ENCODE results near the gene APOD.

The APOD gene

DNA sequence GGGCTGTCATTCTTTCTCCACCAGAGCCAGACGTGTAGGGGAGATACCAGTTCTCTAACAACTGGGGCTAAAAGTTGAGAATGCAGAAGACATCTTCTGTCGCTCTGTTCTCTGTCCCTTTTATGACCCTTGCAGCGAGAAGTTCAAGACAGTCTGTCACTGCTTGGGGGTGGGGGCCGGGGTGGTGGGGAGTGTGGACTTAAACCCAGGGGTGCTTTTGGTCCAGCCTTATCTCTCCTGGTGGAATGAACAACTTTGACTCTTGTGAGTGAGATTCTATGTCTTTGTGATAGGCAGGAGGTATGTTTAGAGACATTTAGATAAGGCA, 767 bp upstream of the APOD start:
- TF ChIP-seq GATA3 (IDR thresholded peaks at IDR 0.05; ENCODE audit: low read depth, low read length), result no peak
- no peak for TF ChIP-seq GATA2 (IDR thresholded peaks at IDR 0.05; ENCODE audit: low read depth, low read length)

DNA sequence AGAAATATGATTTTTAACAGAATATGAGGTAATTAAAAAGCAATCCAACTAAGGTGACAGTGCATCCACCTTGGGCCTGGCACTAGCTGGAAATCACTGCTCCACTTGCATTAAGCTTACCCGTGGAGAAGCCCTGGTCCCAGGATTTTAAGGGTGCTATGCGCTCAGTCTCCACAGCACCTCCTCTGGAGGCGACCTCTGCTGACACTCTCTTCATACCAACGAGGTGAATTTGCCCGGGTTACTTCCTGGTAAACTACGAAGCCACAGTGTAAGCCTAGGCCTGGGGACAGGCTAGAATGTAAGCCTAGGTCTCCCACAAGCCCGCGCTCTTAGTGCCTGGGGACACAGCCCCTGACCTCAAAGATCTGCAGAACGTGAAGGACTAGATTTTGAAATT, 793 bp downstream of the APOD start:
- no peak for TF ChIP-seq GATA3 (IDR thresholded peaks at IDR 0.05; ENCODE audit: low read depth, low read length)
- TF ChIP-seq GATA2 (IDR thresholded peaks at IDR 0.05; ENCODE audit: low read depth, low read length), result no peak

DNA sequence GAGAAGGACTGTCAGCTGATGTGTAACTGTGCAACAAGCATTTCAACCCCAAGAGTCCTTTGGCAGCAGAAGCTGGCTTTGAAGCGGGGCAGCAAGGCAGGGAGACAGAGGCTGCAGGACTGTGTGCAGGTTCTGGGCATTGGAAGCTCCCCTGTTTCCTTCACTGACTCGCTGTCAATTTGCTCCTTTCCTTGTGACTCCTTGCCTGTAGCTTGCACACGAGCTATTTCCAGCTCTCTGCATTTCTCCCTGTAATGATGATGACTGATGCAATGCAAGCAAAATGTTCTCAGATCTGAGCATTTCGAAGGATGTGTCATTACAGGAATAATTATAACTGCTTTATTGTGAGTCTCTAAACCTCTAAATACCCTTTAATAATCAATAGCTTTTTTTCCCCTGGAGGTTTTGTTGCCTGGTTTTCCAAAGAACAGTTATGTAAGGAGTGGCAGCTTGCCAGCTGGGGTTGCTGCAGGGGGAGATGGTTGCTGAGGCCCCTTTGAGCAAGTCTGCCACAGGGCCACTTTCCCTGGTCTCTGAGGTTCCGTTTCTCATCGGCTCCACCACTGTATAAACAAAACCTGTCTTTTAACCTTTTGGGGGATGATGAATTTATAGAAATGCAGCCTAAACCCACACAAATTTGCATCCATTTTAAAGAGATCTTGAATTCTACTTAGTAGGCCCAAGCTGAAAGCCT, 2.8 kb downstream of the APOD start:
- TF ChIP-seq GATA2 (IDR thresholded peaks at IDR 0.05; ENCODE audit: low read depth, low read length) (no peak), GATA3 (IDR thresholded peaks at IDR 0.05; ENCODE audit: low read depth, low read length) (no peak)

DNA sequence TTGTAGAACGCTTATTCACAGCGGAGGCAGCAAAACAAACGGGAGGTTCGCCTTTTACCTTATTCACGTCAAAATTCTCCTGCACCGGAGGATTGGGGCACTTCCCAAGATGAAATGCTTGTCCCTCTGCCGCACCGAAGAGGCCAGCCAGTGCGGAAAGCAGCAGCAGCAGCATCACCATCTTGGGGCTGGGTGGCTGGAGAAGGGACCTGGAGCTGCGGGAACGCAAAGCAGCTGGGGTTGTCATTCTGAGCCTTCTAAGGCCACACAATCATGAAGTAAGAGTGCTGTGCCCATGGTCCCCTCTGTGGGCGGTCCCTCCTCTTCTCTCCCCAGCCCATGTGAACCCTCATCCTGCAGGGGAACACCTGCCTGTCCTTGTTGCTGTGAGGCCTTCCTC, 4.5 kb downstream of the APOD start:
- TF ChIP-seq GATA2 (IDR thresholded peaks at IDR 0.05; ENCODE audit: low read depth, low read length) (no peak), GATA3 (IDR thresholded peaks at IDR 0.05; ENCODE audit: low read depth, low read length) (no peak)

DNA sequence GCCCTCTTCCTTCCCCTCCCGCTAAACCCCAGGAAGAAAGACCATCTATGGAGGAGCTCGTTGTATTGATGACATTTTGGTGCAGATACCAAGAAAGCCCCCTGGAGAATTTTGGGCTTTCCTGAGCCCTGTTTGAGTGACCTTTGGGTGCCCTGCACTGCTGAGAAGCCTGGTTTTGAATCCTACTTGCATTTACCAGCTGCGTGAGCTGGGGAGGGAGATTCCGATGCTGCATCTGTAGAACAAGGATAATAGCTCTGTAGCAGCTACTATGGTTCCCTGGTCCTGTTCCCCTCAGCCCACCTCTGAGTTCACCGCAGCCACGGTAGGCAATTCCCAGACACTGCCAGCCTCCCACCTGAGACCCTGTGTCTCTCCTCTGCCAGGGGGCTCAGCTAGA, 5.2 kb downstream of the APOD start:
- TF ChIP-seq GATA2 (IDR thresholded peaks at IDR 0.05; ENCODE audit: low read depth, low read length), result no peak
- no peak for TF ChIP-seq GATA3 (IDR thresholded peaks at IDR 0.05; ENCODE audit: low read depth, low read length)

DNA sequence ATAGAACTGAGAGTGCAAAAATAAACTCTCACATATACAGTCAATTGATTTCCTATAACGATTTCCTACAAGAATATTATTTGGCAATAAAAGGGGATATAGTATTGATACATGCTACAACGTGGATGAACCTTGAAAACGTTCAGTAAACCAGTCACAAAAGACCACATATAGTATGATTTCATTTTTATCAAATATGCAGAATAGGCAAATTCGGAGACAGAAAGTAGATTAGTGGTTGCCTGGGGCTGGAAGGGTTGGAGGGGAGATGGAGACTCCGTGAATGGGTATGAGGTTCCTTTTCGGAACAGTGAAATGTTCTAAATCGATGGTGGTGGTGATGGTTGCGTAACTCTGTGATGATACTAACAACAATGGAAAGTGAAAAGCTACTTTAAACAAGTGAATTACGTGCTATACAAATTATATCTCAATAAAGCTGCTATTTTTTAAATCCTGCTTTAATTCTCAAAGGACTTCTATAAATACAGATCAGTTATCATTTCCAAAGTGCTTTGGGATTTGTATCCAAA, 6.0 kb downstream of the APOD start:
- TF ChIP-seq GATA3 (IDR thresholded peaks at IDR 0.05; ENCODE audit: low read depth, low read length) (no peak), GATA2 (IDR thresholded peaks at IDR 0.05; ENCODE audit: low read depth, low read length) (no peak)

DNA sequence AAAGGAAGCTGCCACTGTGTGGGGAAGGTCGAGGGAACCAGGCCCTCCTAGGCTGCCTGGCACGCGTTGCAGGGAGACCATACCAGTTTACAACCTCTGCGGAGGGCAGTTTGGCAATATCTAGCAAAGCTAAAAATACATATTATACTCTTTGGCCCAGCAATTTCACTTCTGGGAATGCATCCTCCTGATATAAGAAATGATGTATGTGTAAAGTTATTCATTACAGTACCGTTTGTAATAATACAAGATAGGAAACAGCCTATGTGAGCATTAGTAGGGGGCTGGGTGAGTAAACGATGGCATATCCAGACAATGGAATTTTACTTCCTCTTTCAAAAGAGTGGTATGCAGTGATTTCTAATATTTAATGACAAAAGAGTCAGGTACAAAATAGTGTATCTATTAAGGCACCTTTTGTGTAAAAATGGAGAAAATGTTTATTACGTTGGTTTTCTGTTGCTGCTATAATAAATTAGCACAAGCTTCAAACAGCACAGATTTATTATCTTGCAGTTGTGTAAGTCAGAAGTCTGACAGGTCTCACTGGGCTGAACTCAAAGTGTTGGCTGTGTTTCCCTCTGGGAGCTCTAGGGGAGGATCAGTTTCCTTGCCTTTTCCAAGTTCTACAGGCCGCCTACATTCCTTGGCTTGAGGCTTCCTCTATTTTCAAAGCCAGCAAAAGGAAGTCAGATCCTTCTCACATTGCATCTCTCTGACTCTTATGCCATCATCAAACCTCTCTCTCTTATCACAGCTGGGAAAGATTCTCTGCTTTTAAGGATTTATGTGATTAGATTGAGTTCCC, 9.0 kb downstream of the APOD start:
- TF ChIP-seq GATA2 (IDR thresholded peaks at IDR 0.05; ENCODE audit: low read depth, low read length) (no peak), GATA3 (IDR thresholded peaks at IDR 0.05; ENCODE audit: low read depth, low read length) (no peak)

DNA sequence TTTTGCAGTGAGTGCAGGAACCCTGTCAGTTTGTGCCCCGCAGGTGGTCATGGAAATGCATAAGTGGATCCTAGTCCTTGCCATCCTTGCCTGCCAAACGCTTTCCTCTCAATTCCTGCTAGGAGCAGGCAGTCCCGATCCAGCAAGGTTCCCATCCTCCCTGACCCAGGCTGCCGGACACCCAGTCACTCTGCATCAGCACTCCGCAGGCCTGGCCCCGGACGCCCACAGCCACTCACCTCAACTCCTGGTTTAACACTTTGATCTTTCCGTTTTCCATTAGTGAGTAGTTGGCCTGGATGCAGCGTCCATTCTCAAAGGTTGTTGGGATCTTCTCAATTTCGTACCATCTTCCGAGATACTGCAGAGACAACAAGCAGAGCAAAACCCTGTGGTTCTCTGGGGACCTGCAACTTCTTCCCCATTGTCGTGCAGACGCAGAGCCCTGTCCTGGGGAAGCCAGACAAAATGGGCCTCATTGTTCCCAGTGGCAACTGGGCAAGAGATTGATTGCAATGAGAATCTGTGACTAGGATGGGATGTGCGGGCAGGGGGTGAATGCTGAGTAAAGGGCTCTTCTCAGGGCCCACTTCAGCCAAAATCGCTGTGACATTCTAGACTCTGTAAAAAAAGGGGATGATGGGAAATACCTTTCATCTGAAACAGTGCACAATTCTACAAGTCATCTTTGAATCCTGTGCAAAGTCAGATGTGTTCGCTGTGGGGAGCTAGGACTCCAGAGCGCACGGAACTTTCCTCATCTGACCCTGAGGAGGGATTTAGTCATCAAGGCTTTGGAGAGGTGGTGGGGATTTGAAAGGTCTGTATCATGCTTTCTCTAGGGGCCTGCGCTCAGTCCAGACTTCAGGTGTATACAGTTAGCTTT, 9.9 kb downstream of the APOD start:
- TF ChIP-seq GATA2 (IDR thresholded peaks at IDR 0.05; ENCODE audit: low read depth, low read length), result no peak
- TF ChIP-seq GATA3 (IDR thresholded peaks at IDR 0.05; ENCODE audit: low read depth, low read length), result no peak

DNA sequence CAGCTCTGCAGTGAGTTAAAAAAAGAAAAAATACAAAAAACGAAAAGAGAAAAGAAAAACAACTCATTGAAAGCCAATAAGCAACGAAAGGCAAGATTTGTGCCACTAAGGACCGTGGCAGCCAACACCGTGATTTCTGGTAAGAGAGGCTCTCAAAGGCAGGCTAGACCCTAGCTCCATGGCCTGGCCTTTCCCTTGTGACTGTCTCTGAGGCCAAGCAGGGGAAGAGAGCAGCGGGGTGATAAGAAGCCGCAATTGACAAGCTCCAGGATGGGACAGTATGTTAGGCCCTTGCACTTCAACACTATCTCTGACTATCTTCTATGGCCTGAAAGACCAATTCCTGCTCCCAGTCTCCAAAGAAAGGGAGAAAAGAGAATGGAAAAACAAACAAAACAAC, 12.4 kb downstream of the APOD start:
- no peak for TF ChIP-seq GATA3 (IDR thresholded peaks at IDR 0.05; ENCODE audit: low read depth, low read length)
- TF ChIP-seq GATA2 (IDR thresholded peaks at IDR 0.05; ENCODE audit: low read depth, low read length), result no peak

DNA sequence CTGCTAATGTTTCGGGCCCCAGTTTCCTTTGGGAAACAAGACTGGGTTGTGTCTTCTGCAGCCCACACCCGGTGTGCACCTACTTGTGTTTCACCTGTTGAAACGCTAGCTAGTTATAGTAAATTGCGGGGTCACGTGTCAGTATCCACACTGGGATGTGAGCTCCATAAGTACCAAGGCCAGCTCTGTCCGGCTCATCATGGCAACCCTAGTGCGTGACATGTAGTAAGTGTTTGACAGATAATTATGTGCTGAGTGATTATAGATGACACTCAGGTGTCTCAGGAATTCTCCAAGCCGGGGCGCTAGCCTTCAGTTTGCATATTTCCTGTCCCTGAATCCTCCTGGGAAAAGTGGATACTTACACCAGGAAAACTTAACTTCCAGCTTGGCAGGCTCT, 12.8 kb downstream of the APOD start:
- TF ChIP-seq GATA3 (IDR thresholded peaks at IDR 0.05; ENCODE audit: low read depth, low read length) (no peak), GATA2 (IDR thresholded peaks at IDR 0.05; ENCODE audit: low read depth, low read length) (no peak)

DNA sequence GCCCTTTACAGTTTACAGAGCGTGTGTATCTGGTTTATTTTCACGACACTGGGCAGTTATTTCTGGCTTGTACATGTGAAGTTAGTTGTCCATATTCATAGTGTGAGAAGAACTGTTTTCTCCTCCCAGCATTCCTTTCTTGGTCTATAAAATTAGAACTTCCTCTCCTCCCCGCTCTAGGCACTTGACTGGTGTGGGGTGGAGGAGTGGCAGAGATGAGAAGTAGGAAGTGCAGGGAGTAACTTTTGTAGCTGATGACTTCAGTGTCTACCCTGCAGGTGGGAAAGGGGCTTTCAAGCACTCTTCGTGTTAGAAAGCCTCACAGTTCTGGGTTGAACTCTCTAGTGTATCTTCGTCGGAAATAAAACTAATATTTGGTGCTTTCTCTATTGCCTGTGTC, 13.4 kb downstream of the APOD start:
- TF ChIP-seq GATA2 (IDR thresholded peaks at IDR 0.05; ENCODE audit: low read depth, low read length), result no peak
- no peak for TF ChIP-seq GATA3 (IDR thresholded peaks at IDR 0.05; ENCODE audit: low read depth, low read length)

DNA sequence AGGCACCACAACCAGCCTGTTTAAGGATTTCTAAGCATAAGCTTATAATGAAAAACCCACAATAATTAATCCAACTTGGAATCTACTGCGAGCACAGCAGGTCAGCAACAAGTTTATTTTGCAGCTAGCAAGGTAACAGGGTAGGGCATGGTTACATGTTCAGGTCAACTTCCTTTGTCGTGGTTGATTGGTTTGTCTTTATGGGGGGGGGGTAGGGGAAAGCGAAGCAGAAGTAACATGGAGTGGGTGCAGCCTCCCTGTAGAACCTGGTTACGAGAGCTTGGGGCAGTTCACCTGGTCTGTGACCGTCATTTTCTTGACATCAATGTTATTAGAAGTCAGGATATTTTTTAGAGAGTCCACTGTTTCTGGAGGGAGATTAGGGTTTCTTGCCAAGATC, 15.1 kb downstream of the APOD start:
- no peak for TF ChIP-seq GATA3 (IDR thresholded peaks at IDR 0.05; ENCODE audit: low read depth, low read length)
- no peak for TF ChIP-seq GATA2 (IDR thresholded peaks at IDR 0.05; ENCODE audit: low read depth, low read length)

DNA sequence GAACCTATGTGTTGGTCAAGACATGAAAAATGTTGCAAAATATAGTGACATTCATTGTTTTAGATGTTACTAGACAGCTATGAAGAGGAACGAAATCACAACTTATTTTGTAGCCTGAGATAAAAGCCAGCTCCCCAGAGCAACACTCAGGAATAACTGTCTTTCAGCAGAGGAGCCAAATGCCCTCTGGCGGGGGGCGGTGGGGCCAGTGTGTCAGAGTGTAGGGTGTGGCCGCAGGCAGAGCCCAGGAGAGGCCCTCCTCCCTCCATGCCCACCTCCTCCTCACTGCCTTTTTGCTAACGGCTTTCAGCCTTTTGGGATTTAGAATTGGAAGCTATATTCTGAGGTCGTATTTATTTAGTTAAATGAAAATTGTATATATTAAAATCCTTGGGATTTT, 16.9 kb downstream of the APOD start:
- no peak for TF ChIP-seq GATA2 (IDR thresholded peaks at IDR 0.05; ENCODE audit: low read depth, low read length)
- TF ChIP-seq GATA3 (IDR thresholded peaks at IDR 0.05; ENCODE audit: low read depth, low read length), result no peak

DNA sequence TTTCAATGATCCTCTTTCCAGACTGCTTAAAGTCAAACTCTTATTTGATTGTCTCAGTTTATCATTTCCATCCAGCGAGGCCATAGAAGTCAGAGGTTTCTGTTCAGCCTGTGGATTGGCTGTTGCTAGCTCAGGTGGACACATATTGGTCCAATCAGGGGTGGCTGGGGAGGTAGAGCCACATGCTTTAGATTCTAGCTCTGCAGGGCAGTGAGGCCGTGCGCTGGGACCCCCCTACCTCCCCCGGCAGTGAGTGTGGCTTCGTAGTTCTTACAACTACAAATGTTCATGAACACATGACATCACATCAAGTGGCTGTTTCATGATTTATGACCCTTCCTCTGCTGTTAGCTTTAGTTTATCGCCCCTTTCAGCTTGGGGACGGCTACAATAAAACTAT, 18.0 kb downstream of the APOD start:
- TF ChIP-seq GATA3 (IDR thresholded peaks at IDR 0.05; ENCODE audit: low read depth, low read length), result no peak
- TF ChIP-seq GATA2 (IDR thresholded peaks at IDR 0.05; ENCODE audit: low read depth, low read length), result no peak

Data from SH-SY5Y (cell line).